RPMI8226 (cell line): ENCODE measurements around the gene SECISBP2L.
"Not testable (repeated sequence)": the region's sequence is repeated elsewhere in the genome, so short reads cannot be mapped to it uniquely, and the experiment has no call there.

Experiments used
- DNase-seq: peaks from one replicate; pipeline ENCODE4 v3.0.0-alpha.2; 2015

The SECISBP2L gene

GRCh38 chr15:48992096-48992495 lies 54.1 kb downstream of the SECISBP2L start:
- no peak for DNase-seq

GRCh38 chr15:48989170-48989569 lies 57.1 kb downstream of the SECISBP2L start:
- DNase-seq, result no peak

- no peak for DNase-seq
Observed at GRCh38 chr15:48987142-48987541, 59.1 kb downstream of the SECISBP2L start.

- DNase-seq, result no peak
Observed at GRCh38 chr15:48986240-48986639, 60.0 kb downstream of the SECISBP2L start.

GRCh38 chr15:48985516-48985915 lies 60.7 kb downstream of the SECISBP2L start:
- DNase-seq, result no peak

- no peak for DNase-seq
Observed at GRCh38 chr15:48984811-48985352, 61.4 kb downstream of the SECISBP2L start.

- DNase-seq, result no peak
Observed at GRCh38 chr15:48984021-48984710, 62.1 kb downstream of the SECISBP2L start.

- DNase-seq, result no peak
Observed at GRCh38 chr15:48983300-48983699, 62.9 kb downstream of the SECISBP2L start.

- peak; percentile 77 for DNase-seq
Observed at GRCh38 chr15:48981941-48982340, 64.3 kb downstream of the SECISBP2L start.

GRCh38 chr15:48978638-48979037 lies 67.6 kb downstream of the SECISBP2L start:
- DNase-seq, result peak; percentile 15

GRCh38 chr15:48976444-48977088 lies 69.7 kb downstream of the SECISBP2L start:
- DNase-seq, result no peak

- DNase-seq, result peak; percentile 91
Observed at GRCh38 chr15:48975472-48976419, 70.5 kb downstream of the SECISBP2L start.

- no peak for DNase-seq
Observed at GRCh38 chr15:48974882-48975281, 71.4 kb downstream of the SECISBP2L start.

- no peak for DNase-seq
Observed at GRCh38 chr15:48972750-48973503, 73.3 kb downstream of the SECISBP2L start.

GRCh38 chr15:48970926-48971325 lies 75.3 kb downstream of the SECISBP2L start:
- not testable (repeated sequence) for DNase-seq

- no peak for DNase-seq
Observed at GRCh38 chr15:48968066-48968465, 78.2 kb downstream of the SECISBP2L start.

- no peak for DNase-seq
Observed at GRCh38 chr15:48967336-48967735, 78.9 kb downstream of the SECISBP2L start.

- DNase-seq, result no peak
Observed at GRCh38 chr15:48966595-48967301, 79.5 kb downstream of the SECISBP2L start.

- DNase-seq, result peak; percentile 31
Observed at GRCh38 chr15:48965972-48966371, 80.3 kb downstream of the SECISBP2L start.

GRCh38 chr15:48964898-48965297 lies 81.3 kb downstream of the SECISBP2L start:
- no peak for DNase-seq

- peak; percentile 45 for DNase-seq
Observed at GRCh38 chr15:48963524-48964113, 82.6 kb downstream of the SECISBP2L start, which contains the start of gene SHC4. SHC4 (minus strand) TSS chr15:48963919; CDS start chr15:48963015, 904 bp downstream.
